ENCODE results near the gene PRDM11. TPM values are rescaled to one million over a fixed set of nuclear protein-coding genes. Genes with fewer than 3 reads are reported as not detected.

PRDM11 gene
- total RNA-seq, 2 donors from 2014 or later = 4.4 to 7.9 TPM

DNA sequence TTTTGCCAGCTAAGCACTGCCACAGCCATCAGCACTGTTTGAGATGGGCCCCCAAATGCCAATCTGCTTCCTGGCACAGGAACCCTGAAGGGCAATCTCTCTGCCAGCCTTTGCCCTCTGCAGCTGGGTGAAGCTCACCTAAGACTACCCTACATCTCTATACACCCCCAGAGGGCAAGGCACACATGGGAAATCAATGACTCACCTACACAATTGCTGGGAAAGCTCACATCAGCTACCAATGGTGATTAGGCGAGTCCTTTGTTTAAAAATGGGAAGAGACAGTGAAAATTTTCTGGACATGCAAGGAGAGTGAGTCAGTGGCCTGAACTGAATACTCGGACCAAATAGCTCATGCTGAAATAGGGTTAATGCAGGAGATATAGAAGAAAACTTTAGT, 12.6 kb upstream of the PRDM11 start:
- no peak for ATAC-seq
- Histone ChIP-seq H3K4me1 (no peaks in the 10 kb centered on the region), H3K27ac (no peak overlapping the region), H3K27me3 (no peaks in the 10 kb centered on the region), H3K4me3 (no peak overlapping the region), H3K36me3 (replicated peaks in 1 of 2; ENCODE audit: insufficient read depth in 1 of 2, low read depth in 2 of 2) (no peaks in the 10 kb centered on the region), H3K9me3 (no peaks in the 10 kb centered on the region)
- no peak for DNase-seq
- intact Hi-C loops (cut with DNase I) = no loop called here
- TF ChIP-seq, protein P1, sequence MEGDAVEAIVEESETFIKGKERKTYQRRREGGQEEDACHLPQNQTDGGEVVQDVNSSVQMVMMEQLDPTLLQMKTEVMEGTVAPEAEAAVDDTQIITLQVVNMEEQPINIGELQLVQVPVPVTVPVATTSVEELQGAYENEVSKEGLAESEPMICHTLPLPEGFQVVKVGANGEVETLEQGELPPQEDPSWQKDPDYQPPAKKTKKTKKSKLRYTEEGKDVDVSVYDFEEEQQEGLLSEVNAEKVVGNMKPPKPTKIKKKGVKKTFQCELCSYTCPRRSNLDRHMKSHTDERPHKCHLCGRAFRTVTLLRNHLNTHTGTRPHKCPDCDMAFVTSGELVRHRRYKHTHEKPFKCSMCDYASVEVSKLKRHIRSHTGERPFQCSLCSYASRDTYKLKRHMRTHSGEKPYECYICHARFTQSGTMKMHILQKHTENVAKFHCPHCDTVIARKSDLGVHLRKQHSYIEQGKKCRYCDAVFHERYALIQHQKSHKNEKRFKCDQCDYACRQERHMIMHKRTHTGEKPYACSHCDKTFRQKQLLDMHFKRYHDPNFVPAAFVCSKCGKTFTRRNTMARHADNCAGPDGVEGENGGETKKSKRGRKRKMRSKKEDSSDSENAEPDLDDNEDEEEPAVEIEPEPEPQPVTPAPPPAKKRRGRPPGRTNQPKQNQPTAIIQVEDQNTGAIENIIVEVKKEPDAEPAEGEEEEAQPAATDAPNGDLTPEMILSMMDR (IDR thresholded peaks at IDR 0.05) = no peak
- no peak for TF ChIP-seq POLR2A (IDR thresholded peaks at IDR 0.05)
- WGBS, 2 donors = 41 to 68% methylated on average over 2 of the region's 2 CpGs

DNA sequence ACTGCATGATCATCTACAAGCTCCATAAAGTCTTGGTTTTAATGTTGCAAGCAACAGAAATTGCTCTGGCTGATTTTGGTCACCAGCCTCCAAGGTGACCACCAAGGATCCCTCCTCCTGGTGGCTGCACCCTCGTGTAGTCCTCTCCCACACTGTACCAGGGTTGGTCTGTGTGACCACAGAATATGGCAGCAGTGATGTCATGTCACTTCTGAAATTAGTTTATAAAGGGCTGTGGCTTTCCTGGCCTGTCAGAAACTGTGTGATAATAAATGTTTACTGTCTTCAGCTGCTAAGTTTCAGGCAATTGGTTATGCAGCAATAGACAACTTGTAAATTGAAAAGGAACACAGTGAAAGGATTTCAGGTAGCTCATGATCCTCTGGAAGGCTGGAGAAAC, 5.3 kb upstream of the PRDM11 start:
- no peak overlapping the region for H3K4me3 ChIP-seq
- DNase-seq = no peak
- TF ChIP-seq, protein P1 (IDR thresholded peaks at IDR 0.05) = no peak
- TF ChIP-seq POLR2A (IDR thresholded peaks at IDR 0.05) = no peak
- WGBS, 2 donors = 33% methylated on average over 1 of the region's 1 CpG; no CpG with 5 or more reads in 1 of the 2 donors
- H3K9me3 ChIP-seq = no peaks in the 10 kb centered on the region
- peaks cover 9% of the 10 kb centered on the region for H3K4me1 ChIP-seq
- no peak for ATAC-seq
- no peak overlapping the region for H3K27ac ChIP-seq
- H3K27me3 ChIP-seq = no peaks in the 10 kb centered on the region
- intact Hi-C loops (cut with DNase I) = no loop called here
- H3K36me3 ChIP-seq (replicated peaks in 1 of 2; ENCODE audit: insufficient read depth in 1 of 2, low read depth in 2 of 2) = no peaks in the 10 kb centered on the region

DNA sequence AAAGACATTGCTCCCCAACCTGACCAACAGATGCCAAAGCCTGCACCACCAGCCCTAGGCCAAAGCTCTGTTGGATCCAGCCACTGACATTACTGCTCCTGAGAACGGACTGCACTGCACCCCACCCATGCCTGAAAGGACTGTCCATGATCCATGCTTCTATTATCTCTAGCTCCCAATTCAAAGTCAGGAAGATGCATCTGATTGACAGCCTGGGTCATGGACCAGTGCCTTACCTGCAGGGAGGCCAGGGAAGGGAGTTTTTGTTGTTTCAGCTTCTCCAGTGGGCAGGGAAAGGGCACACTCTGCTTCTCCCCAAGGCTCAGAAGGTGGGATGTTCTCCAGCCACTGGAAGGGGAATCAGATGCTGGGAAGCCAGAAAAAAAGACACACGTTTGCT, 4.8 kb upstream of the PRDM11 start:
- DNase-seq = no peak
- Histone ChIP-seq H3K4me1 (peaks cover 9% of the 10 kb centered on the region), H3K4me3 (no peak overlapping the region), H3K36me3 (replicated peaks in 1 of 2; ENCODE audit: insufficient read depth in 1 of 2, low read depth in 2 of 2) (no peaks in the 10 kb centered on the region), H3K9me3 (no peaks in the 10 kb centered on the region), H3K27me3 (no peaks in the 10 kb centered on the region), H3K27ac (no peak overlapping the region)
- no peak for ATAC-seq
- WGBS, 2 donors = 58 to 66% methylated on average over 2 of the region's 2 CpGs
- TF ChIP-seq, protein P1 (IDR thresholded peaks at IDR 0.05) = no peak
- TF ChIP-seq POLR2A (IDR thresholded peaks at IDR 0.05) = no peak
- intact Hi-C loops (cut with DNase I) = no loop called here

DNA sequence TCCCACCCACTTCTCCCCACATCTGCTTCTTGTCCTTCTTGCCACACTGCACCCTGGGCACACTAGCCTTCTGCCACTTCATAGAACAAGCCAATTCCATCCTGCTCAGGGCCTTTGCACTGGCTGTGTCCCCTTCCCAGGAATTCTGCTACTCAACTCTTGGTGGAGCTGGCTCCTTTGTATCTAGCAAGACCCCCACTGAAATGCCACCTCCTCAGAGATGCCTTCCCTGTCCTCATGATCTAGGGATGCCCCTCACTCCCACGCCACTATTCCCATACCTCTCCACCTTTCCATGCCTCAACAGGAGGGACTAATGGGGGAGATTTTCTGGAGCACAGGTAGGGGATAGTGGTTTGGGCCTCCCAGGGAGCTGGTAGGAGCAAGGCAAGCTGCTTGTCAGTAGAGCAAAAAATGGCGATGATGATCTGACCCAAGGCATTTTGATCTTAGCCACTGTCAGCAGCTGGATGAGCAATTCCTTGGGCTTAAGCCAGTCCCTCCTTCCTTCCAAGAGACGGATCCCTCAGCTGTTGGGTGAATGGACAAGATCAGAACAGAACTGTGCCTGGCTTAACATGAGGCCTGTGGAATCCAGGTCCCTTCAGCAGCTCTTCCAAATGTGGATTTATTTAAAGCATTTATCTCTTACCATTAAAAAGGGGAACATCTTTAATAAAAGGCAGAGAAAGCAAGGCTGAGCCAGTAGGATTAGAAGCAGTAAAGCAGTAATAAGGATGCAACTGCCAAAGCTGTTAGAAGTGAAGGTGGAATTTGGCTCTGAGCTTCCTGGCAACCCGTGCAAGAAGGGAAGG, 4.0 kb upstream of the PRDM11 start:
- no peaks in the 10 kb centered on the region for H3K27me3 ChIP-seq
- TF ChIP-seq, protein P1 (IDR thresholded peaks at IDR 0.05) = no peak
- no peak for TF ChIP-seq POLR2A (IDR thresholded peaks at IDR 0.05)
- no peaks in the 10 kb centered on the region for H3K36me3 ChIP-seq (replicated peaks in 1 of 2; ENCODE audit: insufficient read depth in 1 of 2, low read depth in 2 of 2)
- H3K9me3 ChIP-seq = no peaks in the 10 kb centered on the region
- WGBS, 2 donors = 78 to 90% methylated on average over 4 of the region's 4 CpGs
- ATAC-seq = no peak
- H3K4me3 ChIP-seq = no peak overlapping the region
- no peak overlapping the region for H3K27ac ChIP-seq
- H3K4me1 ChIP-seq = peaks cover 9% of the 10 kb centered on the region
- intact Hi-C loops (cut with DNase I) = no loop called here
- DNase-seq = peak in 1 of 4 donors; percentile 29

DNA sequence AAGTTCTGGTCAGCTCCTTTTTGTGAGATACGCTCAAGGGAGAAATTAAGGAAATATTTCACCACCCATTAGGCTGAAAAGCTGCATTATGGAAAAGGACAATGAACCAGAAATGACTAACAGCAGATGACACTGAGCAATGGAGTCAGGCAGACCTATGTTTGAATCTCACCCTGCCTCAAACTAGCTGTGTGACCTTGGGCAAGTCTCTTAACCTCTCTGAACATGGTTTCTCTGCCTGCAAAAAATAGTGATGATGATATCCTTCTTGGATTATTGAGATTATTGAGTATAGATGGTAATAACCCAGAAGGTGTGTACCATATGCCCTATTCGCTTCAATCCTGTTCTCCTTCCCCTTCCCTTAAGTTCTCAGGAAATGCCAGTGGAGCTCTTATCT, 2.9 kb upstream of the PRDM11 start:
- Histone ChIP-seq H3K4me1 (peaks cover 18% of the 10 kb centered on the region), H3K27ac (no peak overlapping the region), H3K27me3 (no peaks in the 10 kb centered on the region), H3K4me3 (no peak overlapping the region), H3K36me3 (replicated peaks in 1 of 2; ENCODE audit: insufficient read depth in 1 of 2, low read depth in 2 of 2) (no peaks in the 10 kb centered on the region), H3K9me3 (no peaks in the 10 kb centered on the region)
- WGBS, 2 donors = 84 to 89% methylated on average over 2 of the region's 2 CpGs
- ATAC-seq = no peak
- no peak for DNase-seq
- intact Hi-C loops (cut with DNase I) = no loop called here
- no peak for TF ChIP-seq POLR2A (IDR thresholded peaks at IDR 0.05)
- TF ChIP-seq, protein P1 (IDR thresholded peaks at IDR 0.05) = no peak

Measured in body of pancreas (tissue), 4 donors.